Esophagus muscularis mucosa (tissue), 3 donors: ENCODE data around the gene SPTBN1.

Source experiments
- CTCF ChIP-seq, 3 experiments: fragments of 200-600 bp in 2 of 3; fragments of 450-650 bp in 1 of 3; sonication (generic) in 2 of 3; IDR thresholded peaks; one replicate each; pipeline ENCODE4 v1.5.1; 2017 to 2019; ENCODE audit warnings: antibody characterized with exemption in 3 of 3, mild to moderate bottlenecking in 2 of 3, moderate library complexity in 1 of 3
- POLR2A ChIP-seq: fragments of 450-650 bp; IDR thresholded peaks from one replicate; pipeline ENCODE4 v1.6.1; 2017; ENCODE audit warnings: antibody characterized with exemption, moderate library complexity, mild to moderate bottlenecking, low read depth
- POLR2AphosphoS5 ChIP-seq, 2 donors: sonication (generic); formaldehyde crosslinking; IDR thresholded peaks; one replicate each; pipeline ENCODE4 v1.6.1; 2017; ENCODE audit warnings: antibody characterized with exemption in 2 of 2

- no peak for TF ChIP-seq CTCF (IDR thresholded peaks at IDR 0.05)
- TF ChIP-seq POLR2AphosphoS5 (IDR thresholded peaks at IDR 0.05): no peak
- TF ChIP-seq POLR2A: no peak
Measured at GRCh38 chr2:54546923-54547720, 91.0 kb downstream of the SPTBN1 start.
